Astrocyte (in vitro differentiated cells and primary cell): ENCODE measurements around the gene OSTF1.

ENCODE experiments used
- CTCF ChIP-seq: IDR thresholded peaks from 2 replicates; pipeline ENCODE4 v1.5.1; 2011; ENCODE audit warnings: low read depth, mild to moderate bottlenecking, inconsistent platforms, low read length, moderate library complexity; ENCODE audit not compliant: insufficient read depth
- EZH2 ChIP-seq: IDR thresholded peaks from 2 replicates; pipeline ENCODE4 v1.6.1; 2012; ENCODE audit warnings: mild to moderate bottlenecking, low read length, inconsistent platforms; ENCODE audit not compliant: insufficient read depth

DNA sequence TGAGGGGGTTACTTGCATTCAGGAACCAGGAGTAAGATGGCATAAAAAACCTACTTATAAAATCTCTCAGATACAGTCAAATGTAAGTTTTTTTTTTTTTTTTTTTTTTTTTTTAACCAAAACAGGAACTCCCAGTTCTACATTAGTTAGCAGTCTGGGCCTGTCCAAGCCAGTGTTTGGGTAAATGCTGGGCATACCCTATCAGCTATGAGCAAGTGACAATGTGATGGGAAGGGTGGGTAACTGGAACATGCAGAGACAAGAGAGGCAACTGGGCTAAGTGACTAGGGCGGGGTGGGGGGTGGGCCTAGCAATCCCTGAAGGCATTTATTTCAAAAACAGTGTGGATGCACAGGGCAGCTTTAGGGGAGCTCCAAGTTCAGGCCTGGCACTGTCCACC, 2.7 kb upstream of the OSTF1 start:
- TF ChIP-seq EZH2 (no peak), CTCF (no peak)
